Nephron (organoid): ENCODE data around the gene SH2D6.

Experiments used
- H3K27ac Mint-ChIP-seq, 3 experiments: 2 replicates each; pipeline ENCODE4 v1.8.0; 2020; ENCODE audit warnings: mixed read lengths in 3 of 3, mild to moderate bottlenecking in 2 of 3, moderate library complexity in 1 of 3
- H3K27me3 Mint-ChIP-seq: 2 replicates; pipeline ENCODE4 v1.8.0; 2021; ENCODE audit warnings: low read depth, mild to moderate bottlenecking, moderate library complexity, mixed read lengths
- H3K36me3 Mint-ChIP-seq: 2 replicates; pipeline ENCODE4 v1.8.0; 2020; ENCODE audit warnings: low read depth, mixed read lengths
- H3K4me1 Mint-ChIP-seq: 2 replicates; pipeline ENCODE4 v1.8.0; 2020; ENCODE audit warnings: mixed read lengths
- H3K4me3 Mint-ChIP-seq, 3 experiments: 2 replicates each; pipeline ENCODE4 v1.8.0; 2020; ENCODE audit warnings: mild to moderate bottlenecking in 3 of 3, mixed read lengths in 3 of 3, moderate library complexity in 2 of 3
- H3K9me3 Mint-ChIP-seq: 2 replicates; pipeline ENCODE4 v1.8.0; 2020; ENCODE audit warnings: mixed read lengths
- TF ChIP-seq, protein P1 (sequence below), 3 experiments: fragments of 200-600 bp; sonication (generic); IDR thresholded peaks; one replicate each; pipeline ENCODE4 v1.5.0; 2021; ENCODE audit warnings: antibody characterized with exemption in 3 of 3; ENCODE audit not compliant: unreplicated experiment in 3 of 3

SH2D6 gene

GRCh38 chr2:85429213-85429923 lies 10.9 kb downstream of the SH2D6 start:
- TF ChIP-seq, protein P1, sequence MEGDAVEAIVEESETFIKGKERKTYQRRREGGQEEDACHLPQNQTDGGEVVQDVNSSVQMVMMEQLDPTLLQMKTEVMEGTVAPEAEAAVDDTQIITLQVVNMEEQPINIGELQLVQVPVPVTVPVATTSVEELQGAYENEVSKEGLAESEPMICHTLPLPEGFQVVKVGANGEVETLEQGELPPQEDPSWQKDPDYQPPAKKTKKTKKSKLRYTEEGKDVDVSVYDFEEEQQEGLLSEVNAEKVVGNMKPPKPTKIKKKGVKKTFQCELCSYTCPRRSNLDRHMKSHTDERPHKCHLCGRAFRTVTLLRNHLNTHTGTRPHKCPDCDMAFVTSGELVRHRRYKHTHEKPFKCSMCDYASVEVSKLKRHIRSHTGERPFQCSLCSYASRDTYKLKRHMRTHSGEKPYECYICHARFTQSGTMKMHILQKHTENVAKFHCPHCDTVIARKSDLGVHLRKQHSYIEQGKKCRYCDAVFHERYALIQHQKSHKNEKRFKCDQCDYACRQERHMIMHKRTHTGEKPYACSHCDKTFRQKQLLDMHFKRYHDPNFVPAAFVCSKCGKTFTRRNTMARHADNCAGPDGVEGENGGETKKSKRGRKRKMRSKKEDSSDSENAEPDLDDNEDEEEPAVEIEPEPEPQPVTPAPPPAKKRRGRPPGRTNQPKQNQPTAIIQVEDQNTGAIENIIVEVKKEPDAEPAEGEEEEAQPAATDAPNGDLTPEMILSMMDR (IDR thresholded peaks at IDR 0.05; ENCODE audit: unreplicated experiment in 3 of 3) = no peak
- H3K9me3 Mint-ChIP-seq = no peaks in the 10 kb centered on the region
- peaks cover 18% of the 10 kb centered on the region for H3K4me1 Mint-ChIP-seq
- peak overlapping the region in 2 of 3 experiments; percentile 47 to 61 for H3K27ac Mint-ChIP-seq
- peaks cover 4% of the 10 kb centered on the region for H3K27me3 Mint-ChIP-seq
- H3K36me3 Mint-ChIP-seq = no peaks in the 10 kb centered on the region
- no peak overlapping the region for H3K4me3 Mint-ChIP-seq

DNA sequence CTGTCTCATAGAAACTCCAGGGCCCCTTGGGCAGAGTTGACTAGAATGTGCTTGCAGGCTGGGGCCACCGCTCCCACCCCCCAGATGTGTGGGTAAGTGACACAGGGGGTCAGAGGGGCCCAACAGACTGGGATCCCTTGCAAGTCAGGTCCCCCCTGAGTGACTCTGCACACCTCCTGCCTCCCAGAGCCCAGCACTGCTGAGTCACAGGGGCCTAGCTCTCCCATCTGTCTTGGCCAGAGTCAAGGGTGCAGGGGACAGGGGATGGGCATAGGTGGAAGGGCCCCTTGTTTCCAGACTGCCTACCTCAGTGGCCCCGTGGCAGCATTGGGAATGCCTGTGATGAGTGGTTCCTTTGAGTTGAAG lies 11.4 kb downstream of the SH2D6 start:
- no peaks in the 10 kb centered on the region for H3K36me3 Mint-ChIP-seq
- peak overlapping the region in 2 of 3 experiments; percentile 61 to 63 for H3K27ac Mint-ChIP-seq
- no peaks in the 10 kb centered on the region for H3K9me3 Mint-ChIP-seq
- no peak overlapping the region for H3K4me3 Mint-ChIP-seq
- TF ChIP-seq, protein P1 (IDR thresholded peaks at IDR 0.05; ENCODE audit: unreplicated experiment in 3 of 3) = no peak
- peaks cover 4% of the 10 kb centered on the region for H3K27me3 Mint-ChIP-seq
- peaks cover 18% of the 10 kb centered on the region for H3K4me1 Mint-ChIP-seq

- Mint-ChIP-seq H3K9me3 (no peaks in the 10 kb centered on the region), H3K27me3 (peaks cover 4% of the 10 kb centered on the region), H3K4me1 (peaks cover 25% of the 10 kb centered on the region), H3K4me3 (peak overlapping the region in 1 of 3 experiments; percentile 17), H3K27ac (peak overlapping the region; percentile 61 to 80 (median 75)), H3K36me3 (no peaks in the 10 kb centered on the region)
- TF ChIP-seq, protein P1 (IDR thresholded peaks at IDR 0.05; ENCODE audit: unreplicated experiment in 3 of 3) = no peak
Observed at GRCh38 chr2:85430752-85431569, 12.4 kb downstream of the SH2D6 start.

- Mint-ChIP-seq H3K27ac (peak overlapping the region; percentile 61 to 80 (median 75)), H3K4me1 (peaks cover 32% of the 10 kb centered on the region), H3K27me3 (peaks cover 4% of the 10 kb centered on the region), H3K9me3 (no peaks in the 10 kb centered on the region), H3K36me3 (no peaks in the 10 kb centered on the region), H3K4me3 (no peak overlapping the region)
- TF ChIP-seq, protein P1 (IDR thresholded peaks at IDR 0.05; ENCODE audit: unreplicated experiment in 3 of 3) = no peak
Observed at GRCh38 chr2:85431570-85432205, 13.2 kb downstream of the SH2D6 start.

- Mint-ChIP-seq H3K27me3 (peaks cover 4% of the 10 kb centered on the region), H3K9me3 (no peaks in the 10 kb centered on the region), H3K4me3 (peak overlapping the region in 1 of 3 experiments; percentile 28), H3K4me1 (peaks cover 45% of the 10 kb centered on the region), H3K27ac (peak overlapping the region; percentile 67 to 85 (median 84)), H3K36me3 (no peaks in the 10 kb centered on the region)
- TF ChIP-seq, protein P1 (IDR thresholded peaks at IDR 0.05; ENCODE audit: unreplicated experiment in 3 of 3) = no peak
Observed at GRCh38 chr2:85433511-85434089, 15.1 kb downstream of the SH2D6 start.
